GM23338 (cell line): ENCODE data around the gene KRT3. TPM values are rescaled to one million over a fixed set of nuclear protein-coding genes. Genes with fewer than 3 reads are reported as not detected.

Experiments
- ATAC-seq: fragments of 200-7000 bp; cut with Tn5 transposase; 3 replicates; pipeline ENCODE4 v1.9.1; 2020
- DNase-seq: peaks from one replicate; pipeline ENCODE4 v3.0.0-alpha.2; 2015; ENCODE audit warnings: low spot score
- H2AFZ ChIP-seq: fragments of 200-600 bp; sonication (generic); 2 replicates; pipeline ENCODE4 v1.8.0; 2016; ENCODE audit warnings: antibody characterized with exemption, mild to moderate bottlenecking, moderate library complexity
- H3F3A ChIP-seq: fragments of 200-600 bp; sonication (generic); replicated peaks from 2 replicates; pipeline ENCODE4 v1.8.0; 2017; ENCODE audit warnings: antibody characterized with exemption, mixed run types, low read depth
- H3K27ac ChIP-seq: fragments of 200-600 bp; sonication (generic); 2 replicates; pipeline ENCODE4 v1.6.1; 2016; ENCODE audit warnings: low read depth
- H3K27me3 ChIP-seq: fragments of 200-600 bp; sonication (generic); 2 replicates; pipeline ENCODE4 v1.8.0; 2016; ENCODE audit warnings: mild to moderate bottlenecking, mixed run types, moderate library complexity; ENCODE audit not compliant: insufficient read depth
- H3K36me3 ChIP-seq: fragments of 200-600 bp; sonication (generic); 2 replicates; pipeline ENCODE4 v1.8.0; 2016; ENCODE audit warnings: mild to moderate bottlenecking; ENCODE audit not compliant: insufficient read depth
- H3K4me1 ChIP-seq: fragments of 200-600 bp; sonication (generic); 2 replicates; pipeline ENCODE4 v1.8.0; 2016; ENCODE audit warnings: mild to moderate bottlenecking, moderate library complexity; ENCODE audit not compliant: insufficient read depth
- H3K4me2 ChIP-seq: fragments of 200-600 bp; sonication (generic); 2 replicates; pipeline ENCODE4 v1.7.1; 2017; ENCODE audit warnings: mixed run types
- H3K4me3 ChIP-seq: fragments of 200-600 bp; sonication (generic); 2 replicates; pipeline ENCODE4 v1.6.1; 2016; ENCODE audit warnings: mixed run types
- H3K79me2 ChIP-seq: fragments of 200-600 bp; sonication (generic); replicated peaks from 2 replicates; pipeline ENCODE4 v1.8.0; 2017; ENCODE audit warnings: mild to moderate bottlenecking; ENCODE audit not compliant: insufficient read depth
- H3K9me2 ChIP-seq: fragments of 200-600 bp; sonication (generic); 2 replicates; pipeline ENCODE4 v1.8.0; 2017; ENCODE audit not compliant: insufficient read depth
- H4K20me1 ChIP-seq: fragments of 200-600 bp; sonication (generic); replicated peaks from 2 replicates; pipeline ENCODE4 v1.8.0; 2017; ENCODE audit warnings: mild to moderate bottlenecking; ENCODE audit not compliant: insufficient read depth
- H3K27ac Mint-ChIP-seq: 2 replicates; pipeline ENCODE4 v1.8.0; 2020; ENCODE audit warnings: inconsistent platforms, mild to moderate bottlenecking, moderate library complexity, mixed read lengths
- H3K27me3 Mint-ChIP-seq: 3 replicates; pipeline ENCODE4 v1.8.0; 2022; ENCODE audit warnings: low read depth, mild to moderate bottlenecking, moderate library complexity, mixed read lengths, inconsistent platforms; ENCODE audit not compliant: insufficient read depth, poor library complexity
- H3K36me3 Mint-ChIP-seq: 3 replicates; pipeline ENCODE4 v1.8.0; 2021; ENCODE audit warnings: low read depth, mild to moderate bottlenecking, inconsistent platforms, moderate library complexity, mixed read lengths
- H3K4me1 Mint-ChIP-seq: 3 replicates; pipeline ENCODE4 v1.8.0; 2020; ENCODE audit warnings: mild to moderate bottlenecking, inconsistent platforms, mixed read lengths
- H3K4me3 Mint-ChIP-seq: 3 replicates; pipeline ENCODE4 v1.8.0; 2021; ENCODE audit warnings: moderate library complexity, mild to moderate bottlenecking, inconsistent platforms, mixed read lengths
- H3K9me3 Mint-ChIP-seq: 3 replicates; pipeline ENCODE4 v1.8.0; 2020; ENCODE audit warnings: moderate library complexity, mild to moderate bottlenecking, inconsistent platforms, mixed read lengths
- CREB1 ChIP-seq: fragments of 250-450 bp; sonication (Bioruptor Pico); IDR thresholded peaks from 2 replicates; pipeline ENCODE4 v1.5.0; 2020; ENCODE audit warnings: low read depth, mild to moderate bottlenecking, moderate library complexity
- CTCF ChIP-seq, 2 experiments: fragments of 200-600 bp in 1 of 2; sonication (generic) in 1 of 2; conservative IDR thresholded peaks; 2 replicates each; pipeline versions ENCODE4 v1.5.1 to v1.6.1; 2016 to 2017; ENCODE audit warnings: antibody characterized with exemption in 2 of 2, low read depth in 2 of 2, mild to moderate bottlenecking in 2 of 2, moderate library complexity in 1 of 2
- ETS1 ChIP-seq: IDR thresholded peaks from 2 replicates; pipeline ENCODE4 v1.6.1; 2016; ENCODE audit warnings: antibody characterized with exemption
- EZH2 ChIP-seq: fragments of 200-600 bp; sonication (generic); IDR thresholded peaks from one replicate; pipeline ENCODE4 v1.8.0; 2017; ENCODE audit warnings: antibody characterized with exemption, mild to moderate bottlenecking, low read depth; ENCODE audit not compliant: unreplicated experiment
- EZH2phosphoT487 ChIP-seq: fragments of 200-600 bp; sonication (generic); IDR thresholded peaks from one replicate; pipeline ENCODE4 v1.8.1; 2018; ENCODE audit warnings: antibody characterized with exemption; ENCODE audit not compliant: unreplicated experiment
- JUNB ChIP-seq: IDR thresholded peaks from one replicate; pipeline ENCODE4 v1.6.1; 2016; ENCODE audit warnings: antibody characterized with exemption; ENCODE audit not compliant: unreplicated experiment
- NANOG ChIP-seq: IDR thresholded peaks from 2 replicates; pipeline ENCODE4 v1.6.1; 2016; ENCODE audit warnings: antibody characterized with exemption, borderline replicate concordance
- POLR2AphosphoS5 ChIP-seq: IDR thresholded peaks from 2 replicates; pipeline ENCODE4 v1.6.1; 2016; ENCODE audit warnings: antibody characterized with exemption, low read depth
- REST ChIP-seq: IDR thresholded peaks from one replicate; pipeline ENCODE4 v1.6.1; 2018; ENCODE audit warnings: antibody characterized with exemption; ENCODE audit not compliant: unreplicated experiment
- STAT1 ChIP-seq: IDR thresholded peaks from one replicate; pipeline ENCODE4 v1.6.1; 2016; ENCODE audit warnings: antibody characterized with exemption; ENCODE audit not compliant: unreplicated experiment
- ZNF114 ChIP-seq: fragments of 250-450 bp; sonication (Bioruptor Pico); IDR thresholded peaks from 2 replicates; pipeline ENCODE4 v1.5.0; 2020; ENCODE audit warnings: mild to moderate bottlenecking, moderate library complexity
- ZNF331 ChIP-seq: fragments of 250-450 bp; sonication (Bioruptor Pico); IDR thresholded peaks from 2 replicates; pipeline ENCODE4 v1.5.0; 2020; ENCODE audit warnings: low read depth, mild to moderate bottlenecking, moderate library complexity
- ZNF462 ChIP-seq: fragments of 250-450 bp; sonication (Bioruptor Pico); IDR thresholded peaks from 2 replicates; pipeline ENCODE4 v1.5.0; 2020; ENCODE audit warnings: mild to moderate bottlenecking, moderate library complexity
- polyA plus RNA-seq: library from polyadenylated mRNA; unstranded; fragments of >200 nt; fragmentation: Nextera tagmentation; extraction: Ambion mirVana; gene quantifications from 2 replicates; pipeline ENCODE4 v1.2.1, GENCODE V29; 2016
- total RNA-seq: library from RNA; depleted of rRNA; stranded (reverse); fragments of >200 nt; shearing (Covaris generic); gene quantifications from 2 replicates; pipeline ENCODE4 v1.2.3, GENCODE V29; 2014

The KRT3 gene
- total and polyA plus RNA-seq, 2 experiments from 2014 or later = not detected

- Histone ChIP-seq H3K9me2 (no peaks in the 10 kb centered on the region; the same call in 1 of the 2 replicates), H3K27me3 (no peaks in the 10 kb centered on the region), H3K4me2 (no peak overlapping the region), H3K79me2 (no peaks in the 10 kb centered on the region), H2AFZ (no peak overlapping the region), H3K4me3 (no peak overlapping the region), H3K36me3 (no peaks in the 10 kb centered on the region), H3K4me1 (no peaks in the 10 kb centered on the region), H3K27ac (no peak overlapping the region), H4K20me1 (no peaks in the 10 kb centered on the region), H3F3A (no peaks in the 10 kb centered on the region)
- no peak overlapping the region for H3K4me3 Mint-ChIP-seq
- H3K9me3 Mint-ChIP-seq = no peaks in the 10 kb centered on the region
- DNase-seq (no peak), ATAC-seq (no peak)
- TF ChIP-seq ZNF331 (CRISPR knock-in tag) (no peak), NANOG (no peak), ZNF114 (CRISPR knock-in tag) (no peak), REST (no peak), ZNF462 (CRISPR knock-in tag) (no peak), CREB1 (CRISPR knock-in tag) (no peak), STAT1 (no peak), ETS1 (no peak), CTCF (conservative IDR thresholded peaks at IDR 0.05; ENCODE audit: low read depth in 2 of 2) (no peak), JUNB (no peak), EZH2 (no peak), EZH2phosphoT487 (no peak), POLR2AphosphoS5 (no peak)
- H3K27me3 Mint-ChIP-seq = peaks cover 4% of the 10 kb centered on the region
- H3K4me1 Mint-ChIP-seq = no peaks in the 10 kb centered on the region
- H3K27ac Mint-ChIP-seq = no peak overlapping the region
- no peaks in the 10 kb centered on the region for H3K36me3 Mint-ChIP-seq
Observed at GRCh38 chr12:52814710-52815155, 18.8 kb upstream of the KRT3 start.
